Measurements from ENCODE around the gene KBTBD7.

- TF ChIP-seq CTCF (IDR thresholded peaks at IDR 0.05) (no peak), EZH2 (IDR thresholded peaks at IDR 0.05; ENCODE audit: borderline replicate concordance, insufficient read depth, low read depth, low read length, poor library complexity, severe bottlenecking) (no peak)
Measured at GRCh38 chr13:41179593-41180250, 14.6 kb downstream of the KBTBD7 start.

Measured in B cell (primary cell).